ENCODE results near the gene ADI1.
A peak's percentile ranks its signal among the peaks of the same experiment; 100 is the strongest.
"Not testable (repeated sequence)": the region's sequence is repeated elsewhere in the genome, so short reads cannot be mapped to it uniquely, and the experiment has no call there.

ADI1 gene

DNA sequence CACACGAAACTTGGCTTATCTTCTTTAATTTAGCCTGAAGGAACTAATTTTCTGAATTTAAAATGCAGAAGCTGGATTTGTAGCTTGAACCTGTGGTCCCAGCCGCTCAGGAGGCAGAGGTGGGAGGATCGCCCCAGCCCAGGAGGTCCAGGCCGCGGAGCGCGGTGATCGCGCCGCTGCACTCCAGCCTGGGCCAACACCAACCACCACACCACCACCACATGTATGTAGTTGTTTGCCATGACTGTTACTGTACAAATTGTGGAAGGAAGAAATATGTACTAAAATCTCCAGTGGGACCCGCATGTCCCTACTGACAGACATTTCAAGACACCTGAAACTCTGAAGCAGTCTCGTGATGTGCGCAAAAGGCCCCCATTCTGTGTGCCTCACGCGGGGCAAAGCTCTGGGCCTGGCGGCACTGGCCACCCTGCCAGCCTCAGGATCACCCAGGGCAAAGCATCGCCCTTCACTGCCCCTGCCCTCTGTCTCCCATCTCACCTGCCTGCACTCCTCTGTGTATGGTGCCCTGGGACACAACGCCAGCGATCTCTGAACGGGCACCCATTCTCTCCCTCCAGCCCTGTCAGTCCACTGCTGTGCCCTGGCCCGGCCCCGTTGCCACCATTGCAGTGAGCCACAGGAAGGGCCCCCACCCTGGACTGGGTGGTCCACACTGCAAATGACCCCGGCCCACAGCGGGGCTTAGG, 10.1 kb upstream of the ADI1 start:
- DNase-seq: no peak

DNA sequence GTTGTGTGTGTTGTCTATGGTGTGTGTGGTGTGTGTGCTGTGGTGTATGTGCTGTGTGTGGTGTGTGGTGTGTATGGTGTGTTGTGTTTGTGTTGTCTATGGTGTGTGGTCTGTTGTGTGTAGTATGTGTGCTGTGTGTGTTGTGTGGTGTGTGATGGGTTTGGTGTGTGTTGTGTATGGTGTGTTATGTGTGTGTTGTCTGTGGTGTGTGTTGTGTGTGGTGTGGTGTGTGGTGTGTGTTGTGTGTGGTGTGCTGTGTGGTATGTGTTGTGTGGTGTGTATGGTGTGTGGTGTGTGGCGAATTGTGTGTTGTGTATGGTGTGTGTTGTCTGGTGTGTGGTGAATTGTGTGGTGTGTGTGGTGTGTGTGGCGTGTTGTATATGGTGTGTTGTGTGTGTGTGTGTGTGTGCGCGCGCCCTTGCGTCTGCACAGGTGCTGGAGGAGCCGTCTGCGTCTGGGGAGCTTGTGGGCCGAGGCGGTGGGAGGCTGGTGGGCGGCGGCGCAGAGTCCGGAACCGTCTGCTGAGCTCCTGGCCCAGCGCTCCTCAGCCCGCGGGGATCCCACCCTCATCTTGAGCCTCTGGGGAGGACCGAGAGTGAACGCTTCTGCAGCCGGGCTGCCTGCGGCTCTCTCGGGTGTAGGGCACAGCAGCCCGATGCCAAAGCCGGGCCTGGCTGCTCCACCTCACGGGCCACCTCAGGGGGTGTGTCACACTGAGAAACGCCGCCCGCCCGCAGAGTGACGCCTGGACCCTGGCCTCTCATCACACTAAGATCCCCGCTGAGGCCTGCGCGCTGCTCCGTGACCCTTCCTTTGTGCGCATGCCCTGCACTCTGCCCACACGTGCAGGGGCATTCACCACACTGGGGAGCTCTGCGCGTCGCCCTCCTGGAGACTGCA, 8.8 kb upstream of the ADI1 start:
- no peak for DNase-seq

DNA sequence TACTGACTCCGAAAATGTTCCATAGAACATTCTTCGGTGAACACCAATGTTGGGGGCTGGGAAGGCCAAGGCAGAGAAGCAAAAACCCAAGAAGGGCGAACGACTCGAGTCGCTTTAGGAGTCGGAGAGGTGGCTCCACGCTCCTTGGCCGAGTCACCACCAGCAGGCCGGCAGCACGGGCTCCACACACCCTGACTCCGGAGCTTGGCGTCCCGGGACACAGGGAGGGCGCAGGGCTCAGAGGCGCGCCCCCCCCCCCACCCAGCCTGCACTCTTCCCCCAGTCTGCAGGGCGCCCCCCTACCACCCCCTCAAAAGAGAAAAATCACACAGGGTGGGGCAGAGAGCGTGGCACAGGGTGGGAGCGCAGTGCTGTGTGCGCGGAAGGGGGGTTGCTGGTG, 7.5 kb upstream of the ADI1 start:
- no peak for DNase-seq

DNA sequence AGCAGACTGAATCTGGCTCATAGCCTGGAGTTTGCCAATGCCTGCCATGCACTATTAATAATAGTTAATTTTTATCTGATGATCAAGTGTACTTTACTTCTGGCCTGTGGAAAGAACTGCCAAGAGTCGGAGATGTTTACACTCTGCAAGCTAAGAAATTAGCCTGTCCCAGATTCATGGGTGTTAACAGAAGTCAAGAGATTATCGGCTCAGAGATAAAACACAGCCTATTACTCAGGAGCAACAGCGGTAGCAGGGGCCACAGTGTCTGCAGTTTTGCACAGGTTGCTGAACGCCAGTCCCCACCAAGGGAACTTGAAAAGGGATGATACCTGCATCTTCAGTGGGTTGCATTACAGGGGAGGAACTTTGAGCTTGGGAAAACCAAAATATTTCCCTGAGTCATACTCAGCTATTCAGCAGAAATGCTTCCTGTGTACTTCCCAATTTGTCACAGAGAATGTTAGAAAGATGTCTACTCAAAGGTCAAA, 4.3 kb upstream of the ADI1 start:
- peak; percentile 18 to 60 (median 45) for DNase-seq

DNA sequence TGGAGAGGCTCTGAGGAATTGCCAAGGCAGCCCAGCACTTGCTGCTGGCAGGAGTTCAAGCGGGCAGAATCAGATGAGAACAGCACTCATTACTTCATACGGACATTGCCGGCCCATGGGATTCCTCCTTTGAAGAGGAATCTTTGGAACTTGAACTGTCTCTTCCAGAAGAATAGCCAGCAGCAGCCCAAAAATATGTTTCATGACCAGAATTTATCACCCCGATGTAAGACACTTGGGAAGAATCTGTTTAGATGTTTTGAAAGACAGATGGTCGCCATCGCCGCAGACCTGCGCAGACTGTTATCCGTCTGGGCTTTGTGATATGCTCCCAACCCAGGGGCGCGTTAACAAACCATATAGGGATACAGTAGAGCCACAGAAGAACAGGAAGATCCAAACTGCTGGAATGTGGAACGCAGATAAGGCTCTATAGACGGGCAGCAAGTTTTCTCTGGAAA, 3.7 kb upstream of the ADI1 start:
- DNase-seq: no peak

DNA sequence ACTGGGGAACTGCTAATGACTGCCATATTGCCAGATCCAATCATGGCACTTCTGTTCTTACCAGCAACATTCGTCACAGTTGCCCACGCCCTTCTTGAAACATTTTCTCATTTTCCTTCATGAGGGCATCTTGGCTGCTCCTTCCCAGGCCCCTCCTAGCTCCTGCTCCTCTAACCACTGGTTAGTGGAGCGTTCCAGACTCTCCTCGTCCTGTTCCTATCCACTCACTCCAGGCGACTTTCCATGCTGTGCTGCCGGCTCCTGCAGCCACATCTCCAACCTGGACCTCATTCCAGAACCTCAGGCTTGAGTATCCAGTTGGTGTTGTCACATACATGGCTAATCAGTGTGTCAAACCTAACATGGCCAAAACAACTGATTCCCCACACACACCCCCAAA, 1.3 kb upstream of the ADI1 start:
- no peak for DNase-seq

DNA sequence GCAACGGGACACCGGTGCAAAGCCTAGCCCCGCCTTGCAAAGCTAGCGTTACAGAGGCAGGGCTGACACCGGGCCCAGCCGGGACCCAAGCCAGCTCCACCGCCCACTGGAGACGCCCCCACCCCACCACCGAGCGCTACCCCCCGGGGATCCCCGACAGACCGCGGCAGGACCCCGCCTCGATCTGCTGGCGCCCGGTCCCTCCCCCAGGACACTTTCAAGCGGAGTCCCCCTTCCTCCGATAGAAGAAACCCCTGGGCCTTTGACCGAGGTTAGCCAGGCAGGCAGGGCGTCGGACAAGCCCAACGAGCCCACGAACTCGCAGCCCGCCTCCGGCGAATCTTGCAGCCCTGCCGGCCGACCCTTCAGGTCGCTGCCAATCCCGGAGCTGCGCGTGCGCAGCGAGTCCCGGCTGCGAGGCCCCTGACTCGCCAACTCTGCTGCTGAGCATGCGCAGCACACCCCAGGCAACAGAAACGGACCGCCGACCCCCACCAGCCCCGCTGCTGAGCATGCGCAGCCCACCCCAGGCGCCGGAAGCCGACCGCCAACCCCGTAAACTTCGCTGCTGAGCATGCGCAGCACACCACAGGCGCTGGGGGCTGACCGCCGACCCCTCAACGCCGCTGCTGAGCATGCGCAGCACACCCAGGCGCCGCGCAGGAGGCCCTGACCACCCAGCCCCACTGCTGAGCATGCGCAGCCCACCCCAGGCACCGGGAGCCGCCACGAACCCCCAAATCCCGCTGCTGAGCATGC, 656 bp downstream of the ADI1 start:
- DNase-seq: peak; percentile 98 to 99 (median 98)

DNA sequence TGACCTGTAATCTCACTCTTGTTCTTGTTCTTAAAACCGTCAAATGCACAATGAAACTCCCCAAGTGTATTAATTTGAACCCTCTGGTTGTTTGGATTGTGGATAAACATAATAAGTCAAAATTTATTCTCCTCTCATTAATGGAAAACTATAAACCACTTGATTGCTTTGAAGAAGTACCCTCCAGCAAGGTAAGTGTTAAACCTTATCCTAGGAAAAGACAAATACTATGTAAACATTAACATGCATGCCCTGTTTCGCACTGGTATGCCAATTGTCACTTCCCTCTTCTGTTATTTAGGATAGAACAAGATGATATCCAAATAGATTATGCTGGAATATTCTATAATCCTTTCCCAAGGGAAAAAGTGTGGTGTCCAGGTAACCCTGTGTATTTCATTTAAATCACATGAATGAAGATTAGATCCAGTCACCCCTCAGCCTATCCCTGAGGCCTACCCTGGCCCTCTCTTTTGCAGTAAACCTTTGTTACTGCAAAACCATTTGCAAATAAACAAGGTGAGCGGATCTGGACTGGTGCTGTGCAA, 1.3 kb downstream of the ADI1 start:
- no peak for DNase-seq

DNA sequence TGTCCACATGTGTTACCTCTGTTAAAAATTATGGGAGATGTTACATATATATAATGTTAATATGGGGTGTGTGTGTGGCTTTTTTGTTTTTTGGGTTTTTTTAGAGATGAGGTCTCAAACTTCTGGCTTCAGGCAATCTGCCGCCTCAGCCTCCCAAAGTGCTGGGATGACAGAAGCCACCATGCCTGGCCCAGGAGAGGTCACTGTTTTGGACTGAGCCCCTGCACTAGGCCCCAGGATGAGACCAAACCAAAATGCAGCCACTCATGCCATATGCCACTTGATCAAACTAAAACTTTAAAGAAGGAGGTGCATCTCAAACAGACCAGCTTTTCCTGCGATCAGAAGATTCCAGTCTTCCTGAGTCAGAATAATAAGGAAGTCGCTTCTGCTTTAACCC, 2.5 kb downstream of the ADI1 start:
- DNase-seq: no peak

DNA sequence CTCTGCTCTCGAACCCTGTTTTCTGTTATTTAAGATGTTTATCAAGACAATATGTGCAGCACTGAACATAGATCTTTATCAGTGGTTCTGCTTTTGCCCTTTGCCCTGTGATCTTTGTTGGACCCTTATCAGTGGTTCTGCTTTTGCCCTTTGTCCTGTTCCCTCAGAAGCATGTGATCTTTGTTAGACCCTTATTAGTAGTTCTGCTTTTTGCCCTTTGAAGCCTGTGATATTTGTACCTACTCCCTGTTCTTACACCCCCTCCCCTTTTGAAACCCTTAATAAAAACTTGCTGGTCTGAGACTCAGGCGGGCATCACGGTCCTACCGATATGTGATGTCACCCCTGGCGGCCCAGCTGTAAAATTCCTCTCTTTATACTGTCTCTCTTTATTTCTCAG, 3.9 kb downstream of the ADI1 start:
- not testable (repeated sequence) for DNase-seq

DNA sequence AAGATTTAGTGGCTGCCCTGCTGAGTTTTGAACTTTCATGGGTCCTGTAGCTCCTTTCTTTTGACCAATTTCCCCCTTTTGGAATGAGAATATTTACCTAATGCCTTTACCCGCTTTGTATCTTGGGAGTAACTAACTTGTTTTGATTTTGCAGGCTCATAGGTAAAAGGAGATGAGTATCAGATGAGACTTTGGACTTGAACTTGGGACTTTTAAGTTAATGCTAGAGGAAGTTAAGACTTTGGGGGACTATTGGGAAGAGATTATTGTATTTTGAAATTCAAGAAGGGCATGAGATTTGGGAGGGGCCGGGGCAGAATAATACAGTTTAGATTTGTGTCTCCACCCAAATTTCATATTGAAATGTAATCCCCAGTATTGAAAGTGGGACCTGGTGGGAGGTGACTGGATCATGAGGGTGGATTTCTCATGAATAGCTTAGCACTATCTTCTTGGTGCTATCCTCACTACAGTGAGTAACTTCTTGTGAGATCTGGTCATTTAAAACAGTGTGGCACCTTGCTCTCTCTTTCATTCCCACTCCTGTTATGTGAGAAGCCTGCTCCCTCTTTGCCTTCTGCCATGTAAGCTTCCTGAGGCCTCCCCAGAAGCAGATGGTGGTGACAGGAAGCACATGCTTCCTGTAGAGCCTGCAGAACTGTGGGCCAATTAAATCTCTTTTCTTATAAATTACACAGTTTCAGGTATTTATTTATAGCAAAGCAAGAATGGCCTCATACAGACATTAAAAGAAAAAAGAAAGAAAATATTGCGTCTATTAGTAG, 6.1 kb downstream of the ADI1 start:
- no peak for DNase-seq

DNA sequence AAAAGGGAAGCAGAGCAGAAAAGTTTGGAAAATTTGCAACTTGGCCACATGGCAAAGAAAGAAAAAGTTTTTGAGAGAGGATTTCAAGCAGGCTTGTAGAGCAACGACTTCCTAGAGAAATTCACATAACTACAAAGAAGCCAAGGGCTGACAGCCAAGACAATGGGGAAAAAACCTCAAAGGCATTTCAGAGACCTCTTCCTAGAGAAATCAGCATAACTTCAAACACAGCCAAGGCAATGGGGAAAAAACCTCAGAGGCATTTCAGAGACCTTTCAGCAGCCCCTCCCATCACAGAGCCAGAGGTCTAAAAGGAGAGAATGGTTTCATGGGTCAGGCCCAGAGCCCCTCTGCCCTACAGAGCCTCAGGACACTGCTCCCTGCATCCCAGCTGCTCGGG, 7.2 kb downstream of the ADI1 start:
- DNase-seq: no peak

DNA sequence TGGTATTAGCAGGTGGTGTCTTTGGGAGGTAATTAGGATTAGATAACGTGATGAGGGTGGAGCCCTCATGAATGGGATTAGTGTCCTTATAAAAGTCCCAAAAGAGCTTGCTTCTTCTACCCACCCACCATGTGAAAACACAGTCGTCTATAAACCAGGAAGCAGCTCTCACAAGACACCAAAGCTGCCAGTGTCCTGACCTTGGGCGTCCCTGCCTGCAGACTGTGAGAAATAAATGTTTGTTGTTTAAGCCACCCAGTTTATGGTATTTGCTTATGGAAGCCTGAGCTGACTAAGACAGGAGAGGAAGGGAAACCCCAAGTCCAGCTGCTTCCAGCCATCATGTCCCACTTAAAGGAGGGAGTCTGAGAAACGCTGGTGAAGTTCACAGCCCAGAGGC, 13.6 kb downstream of the ADI1 start:
- peak in 1 of 4 experiments; percentile 55 for DNase-seq

DNA sequence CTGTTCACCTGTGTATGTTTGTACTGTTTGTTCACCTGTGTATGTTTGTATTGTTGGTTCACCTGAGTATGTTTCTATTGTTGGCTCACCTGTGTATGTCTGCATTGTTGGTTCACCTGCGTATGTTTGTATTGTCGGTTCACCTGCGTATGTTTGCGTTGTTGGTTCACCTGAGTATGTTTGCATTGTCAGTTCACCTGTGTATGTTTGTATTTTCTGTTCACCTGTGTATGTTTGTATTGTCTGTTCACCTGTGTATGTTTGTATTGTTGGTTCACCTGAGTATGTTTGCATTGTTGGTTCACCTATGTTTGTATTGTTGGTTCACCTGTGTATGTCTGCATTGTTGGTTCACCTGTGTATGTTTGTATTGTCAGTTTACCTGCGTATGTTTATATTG, 14.6 kb downstream of the ADI1 start:
- DNase-seq: no peak

DNA sequence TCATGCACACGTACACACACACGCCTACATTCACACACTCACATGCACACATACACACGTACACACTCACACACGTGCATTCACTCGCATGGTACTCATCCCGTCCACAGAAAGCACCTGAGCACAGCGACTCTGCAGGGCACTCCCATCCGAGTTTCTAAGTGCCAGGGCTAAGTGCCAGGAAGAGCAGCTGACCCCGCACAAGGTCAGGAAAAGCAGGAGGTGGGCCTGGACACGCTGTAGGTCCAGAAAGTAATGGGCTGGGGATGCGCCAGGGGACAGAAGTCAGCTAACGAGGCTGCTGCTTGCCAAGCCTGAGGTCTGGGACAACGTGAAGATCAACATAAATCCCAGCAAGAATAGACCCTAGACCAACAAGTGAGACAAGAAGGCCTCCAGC, 15.8 kb downstream of the ADI1 start:
- DNase-seq: no peak

DNA sequence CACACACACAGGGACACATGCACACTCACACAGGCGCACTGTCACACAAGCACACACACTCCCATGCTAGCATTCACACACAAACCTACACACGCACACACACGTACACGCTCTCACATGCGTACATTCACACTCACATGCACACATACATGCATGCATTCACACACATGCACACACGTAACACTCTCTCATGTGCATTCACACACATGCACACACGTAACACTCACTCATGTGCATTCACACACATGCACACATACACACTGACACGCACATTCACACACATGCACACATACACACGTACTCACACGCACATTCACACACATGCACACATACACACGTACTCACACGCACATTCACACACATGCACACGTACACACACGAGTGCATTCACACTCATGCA, 16.3 kb downstream of the ADI1 start:
- no peak for DNase-seq

DNA sequence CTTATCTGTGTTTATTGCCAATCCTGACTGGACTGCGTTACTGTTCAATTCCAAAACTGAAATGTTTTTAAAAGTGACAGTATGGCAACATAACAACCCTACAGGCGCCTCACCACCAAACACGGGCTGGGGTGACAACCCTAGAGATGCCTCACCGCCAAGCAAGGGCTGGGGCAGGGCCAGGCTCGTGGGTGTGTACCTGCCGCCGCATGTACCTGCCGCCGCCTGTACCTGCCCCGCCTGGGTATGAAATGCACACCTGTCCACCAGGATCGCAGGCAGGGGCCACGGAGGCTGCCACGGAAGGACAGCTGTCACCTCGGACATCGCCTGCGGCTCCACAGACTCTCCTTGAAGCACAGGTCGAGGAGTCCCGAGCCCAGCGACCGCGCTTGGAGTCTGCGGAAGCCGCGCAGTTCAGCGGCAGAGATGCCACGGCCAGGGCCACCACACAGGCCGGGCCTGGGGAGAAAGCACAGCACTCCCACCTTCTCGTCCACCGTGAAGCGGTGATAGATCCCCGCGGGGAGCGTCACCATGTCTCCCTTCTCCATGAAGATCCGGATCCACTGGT, 18.9 kb downstream of the ADI1 start:
- DNase-seq: no peak

DNA sequence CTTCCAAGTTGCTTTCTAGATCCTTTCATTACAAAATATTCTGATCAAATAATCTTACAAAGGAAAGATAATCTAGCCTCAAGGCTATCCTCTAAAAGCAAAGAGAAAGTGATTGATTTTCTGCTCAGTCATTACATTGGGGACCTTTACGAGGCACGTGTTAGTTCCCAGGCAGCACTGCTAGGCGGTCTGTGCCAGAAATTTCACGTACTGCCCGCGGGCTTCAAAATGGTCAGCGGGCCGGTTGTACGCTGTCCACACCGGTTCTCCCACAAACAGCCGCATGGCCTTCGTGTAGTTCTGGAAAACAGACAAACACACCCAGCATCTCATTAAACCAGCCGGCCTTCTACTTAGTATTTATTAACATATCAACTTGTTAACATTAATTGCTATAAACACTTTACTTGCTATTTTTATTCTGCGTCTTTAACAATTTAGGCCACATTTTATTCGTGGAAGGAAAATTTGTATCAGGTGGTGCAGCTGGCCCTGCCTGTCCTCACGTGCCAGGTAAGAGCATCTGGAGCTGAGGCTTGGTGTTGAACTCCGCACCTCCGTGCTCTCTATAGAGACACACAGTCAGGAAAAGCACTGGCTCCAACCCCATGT, 20.4 kb downstream of the ADI1 start:
- no peak for DNase-seq

DNA sequence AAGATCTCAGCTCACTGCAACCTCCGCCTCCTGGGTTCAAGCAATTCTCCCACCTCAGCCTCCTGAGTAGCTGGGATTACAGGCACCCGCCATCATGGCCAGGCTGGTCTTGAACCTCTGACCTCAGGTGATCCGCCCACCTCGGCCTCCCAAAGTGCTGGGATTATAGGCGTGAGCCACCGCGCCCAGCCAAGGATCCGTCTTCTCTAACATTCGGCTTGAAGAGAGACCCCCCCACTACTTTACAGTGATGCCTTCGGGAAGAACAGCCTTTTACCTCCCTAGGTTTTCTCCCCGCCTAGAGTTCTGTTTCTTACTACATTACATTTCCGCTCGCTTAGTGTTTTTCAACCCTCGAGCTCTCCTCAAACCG, 22.6 kb downstream of the ADI1 start:
- not testable (repeated sequence) for DNase-seq

DNA sequence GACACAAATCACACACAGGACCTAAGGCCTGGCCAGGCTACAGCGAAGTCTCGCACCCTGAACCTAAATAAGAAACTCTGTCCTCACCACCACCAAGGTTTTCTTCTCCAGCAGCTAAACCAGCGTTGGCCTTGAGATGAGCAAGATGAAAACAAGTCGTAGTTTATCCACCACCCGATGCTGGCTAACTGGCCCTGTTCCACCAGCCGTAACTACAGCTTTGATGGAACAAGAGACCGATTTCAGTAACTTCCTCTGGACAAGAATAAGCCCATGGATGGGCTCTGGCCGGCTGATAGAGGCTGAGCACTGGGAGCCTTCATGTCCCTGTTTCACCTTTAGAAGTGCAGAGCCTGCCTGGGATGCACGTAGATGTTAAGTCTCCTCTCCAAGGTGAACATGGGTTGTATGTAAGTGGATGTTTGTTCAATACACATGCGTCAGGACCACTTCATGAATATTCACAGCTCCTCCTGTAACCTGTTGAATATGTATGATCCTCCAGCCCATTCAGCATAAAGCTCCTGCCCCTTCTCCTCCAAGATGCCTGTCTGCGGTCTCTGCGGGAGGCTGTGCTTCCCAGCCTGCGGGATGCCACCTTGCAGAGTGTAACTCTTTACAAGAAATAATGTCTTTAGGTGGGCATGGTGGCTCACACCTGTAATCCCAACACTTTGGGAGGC, 24.2 kb downstream of the ADI1 start:
- no peak for DNase-seq

DNA sequence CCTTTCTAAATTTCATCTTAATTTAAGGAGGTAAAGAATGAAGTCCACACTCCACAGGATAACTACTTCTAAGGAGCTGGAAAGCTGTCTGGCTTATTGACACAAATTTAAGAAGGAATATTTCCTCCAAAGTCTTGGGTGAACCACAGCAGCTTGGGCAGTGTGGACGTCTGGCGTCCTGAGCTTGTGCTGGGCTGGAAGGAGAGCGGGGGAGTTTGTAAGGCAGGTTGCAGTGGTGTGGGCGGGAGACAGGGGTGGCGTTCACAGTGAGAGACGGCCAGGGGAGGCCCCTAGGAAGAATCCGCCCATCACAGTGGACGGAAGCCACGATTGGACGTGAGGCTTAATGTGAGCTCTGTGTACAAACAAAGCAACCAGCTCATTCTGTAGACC, 25.7 kb downstream of the ADI1 start:
- no peak for DNase-seq

Data from suppressor macrophage (primary cell).